ENCODE data around the gene PSMC3. TPM values are rescaled to one million over a fixed set of nuclear protein-coding genes. Genes with fewer than 3 reads are reported as not detected.

PSMC3 gene
- polyA plus RNA-seq, 10 donors = 106 to 147 (median 120) TPM

GRCh38 chr11:47445840-47446239 is 19.6 kb upstream of the PSMC3 start:
- DNase-seq = no peak

- no peak for DNase-seq
Observed at GRCh38 chr11:47443817-47444216, 17.6 kb upstream of the PSMC3 start.

- no peak for DNase-seq
Observed at GRCh38 chr11:47443028-47443700, 16.9 kb upstream of the PSMC3 start.

- no peak for DNase-seq
Observed at GRCh38 chr11:47442514-47442913, 16.3 kb upstream of the PSMC3 start.

- DNase-seq = no peak
Observed at GRCh38 chr11:47441421-47441820, 15.2 kb upstream of the PSMC3 start.

- no peak for DNase-seq
Observed at GRCh38 chr11:47440054-47440476, 13.8 kb upstream of the PSMC3 start.

GRCh38 chr11:47438721-47439120 is 12.5 kb upstream of the PSMC3 start:
- no peak for DNase-seq

- DNase-seq = no peak
Observed at GRCh38 chr11:47437746-47438418, 11.6 kb upstream of the PSMC3 start.

GRCh38 chr11:47437218-47437745 is 11.0 kb upstream of the PSMC3 start:
- no peak for DNase-seq

GRCh38 chr11:47436726-47437125 is 10.5 kb upstream of the PSMC3 start:
- no peak for DNase-seq

- DNase-seq = no peak
Observed at GRCh38 chr11:47435687-47436086, 9.4 kb upstream of the PSMC3 start.

GRCh38 chr11:47434011-47434786 is 8.0 kb upstream of the PSMC3 start:
- DNase-seq = no peak

- DNase-seq = no peak
Observed at GRCh38 chr11:47433157-47433556, 6.9 kb upstream of the PSMC3 start.

- DNase-seq = no peak
Observed at GRCh38 chr11:47431356-47432083, 5.3 kb upstream of the PSMC3 start.

- DNase-seq = no peak
Observed at GRCh38 chr11:47430524-47430923, 4.3 kb upstream of the PSMC3 start.

GRCh38 chr11:47425611-47426010 is 628 bp downstream of the PSMC3 start:
- no peak for DNase-seq

- DNase-seq = no peak
Observed at GRCh38 chr11:47418454-47419259, 7.6 kb downstream of the PSMC3 start.

GRCh38 chr11:47417712-47418111 is 8.5 kb downstream of the PSMC3 start:
- DNase-seq = no peak

GRCh38 chr11:47415949-47416472 is 10.2 kb downstream of the PSMC3 start:
- DNase-seq = peak; percentile 89 to 92 (median 90)

GRCh38 chr11:47415091-47415854 is 11.0 kb downstream of the PSMC3 start:
- peak in 1 of 3 donors; percentile 42 for DNase-seq

All from muscle of back (tissue), 11 donors.